K562 (cell line): ENCODE measurements around the gene PHLDA3. TPM values are rescaled to one million over a fixed set of nuclear protein-coding genes. Genes with fewer than 3 reads are reported as not detected.

Experiments
- FOSL1 ChIP-seq: fragments of 200-800 bp; sonication (Bioruptor generic); conservative IDR thresholded peaks from 2 replicates; pipeline ENCODE4 v1.6.1; 2016; ENCODE audit warnings: missing genetic modification characterization, missing compliant biosample characterization
- GATAD2A ChIP-seq: fragments of 450-650 bp; IDR thresholded peaks from 2 replicates; pipeline ENCODE4 v1.6.1; 2017
- HDGF ChIP-seq: fragments of 450-650 bp; IDR thresholded peaks from 2 replicates; pipeline ENCODE4 v1.6.1; 2016
- JUND ChIP-seq, 2 experiments: IDR thresholded peaks; 2 replicates in 1 of 2; 3 replicates in 1 of 2; pipeline ENCODE4 v1.6.1; 2011; ENCODE audit warnings: borderline replicate concordance in 2 of 2, low read depth in 2 of 2, low read length in 2 of 2, improper control_type of control experiment in 1 of 2, missing biosample characterization in 1 of 2, missing genetic modification characterization in 1 of 2, missing genetic modification reagents in 1 of 2
- MAZ ChIP-seq, 2 experiments: fragments of 450-650 bp in 1 of 2; sonication (generic) in 1 of 2; formaldehyde crosslinking; IDR thresholded peaks in 1 of 2; conservative IDR thresholded peaks in 1 of 2; 2 replicates each; pipeline versions ENCODE4 v1.4.0 to v1.5.0; 2020; ENCODE audit warnings: mild to moderate bottlenecking in 1 of 2, missing genetic modification reagents in 1 of 2
- NONO ChIP-seq, 2 experiments: fragments of 200-400 bp in 1 of 2; fragments of 450-650 bp in 1 of 2; formaldehyde crosslinking in 1 of 2; IDR thresholded peaks; 2 replicates each; pipeline ENCODE4 v1.6.1; 2017; ENCODE audit warnings: low read depth in 2 of 2, mild to moderate bottlenecking in 2 of 2, moderate library complexity in 2 of 2, low read length in 1 of 2
- NR1H2 ChIP-seq: sonication (generic); formaldehyde crosslinking; IDR thresholded peaks from 2 replicates; pipeline ENCODE4 v1.4.0; 2020; ENCODE audit warnings: mild to moderate bottlenecking, missing genetic modification reagents
- NUFIP1 ChIP-seq: fragments of 450-650 bp; IDR thresholded peaks from 2 replicates; pipeline ENCODE4 v1.6.1; 2018; ENCODE audit not compliant: partially characterized antibody
- POLR3G ChIP-seq: IDR thresholded peaks from 2 replicates; pipeline ENCODE4 v1.6.1; 2011; ENCODE audit not compliant: insufficient read length, insufficient replicate concordance; ENCODE audit errors: extremely low read depth
- SIN3B ChIP-seq: fragments of 450-650 bp; IDR thresholded peaks from 2 replicates; pipeline ENCODE4 v1.6.1; 2017; ENCODE audit warnings: low read depth, mild to moderate bottlenecking, moderate library complexity
- SMARCA5 ChIP-seq: fragments of 450-650 bp; IDR thresholded peaks from 2 replicates; pipeline ENCODE4 v1.6.1; 2016
- SUPT5H ChIP-seq: fragments of 450-650 bp; IDR thresholded peaks from 2 replicates; pipeline ENCODE4 v1.6.1; 2016
- TEAD2 ChIP-seq: fragments of 450-650 bp; IDR thresholded peaks from 2 replicates; pipeline ENCODE4 v1.6.1; 2016; ENCODE audit warnings: missing genetic modification characterization, control low read depth, missing compliant biosample characterization
- ZNF311 ChIP-seq: fragments of 250-450 bp; sonication (Bioruptor Pico); IDR thresholded peaks from 2 replicates; pipeline ENCODE4 v1.4.0; 2020; ENCODE audit warnings: mild to moderate bottlenecking, moderate library complexity
- ZNF431 ChIP-seq: sonication (generic); formaldehyde crosslinking; IDR thresholded peaks from 2 replicates; pipeline ENCODE4 v1.8.0; 2022; ENCODE audit warnings: mild to moderate bottlenecking, missing genetic modification reagents
- ZNF583 ChIP-seq: fragments of 250-450 bp; sonication (Bioruptor Pico); IDR thresholded peaks from 2 replicates; pipeline ENCODE4 v1.4.0; 2020
- ZNF780A ChIP-seq: fragments of 250-450 bp; sonication (Bioruptor Pico); IDR thresholded peaks from 2 replicates; pipeline ENCODE4 v1.5.0; 2021; ENCODE audit warnings: mild to moderate bottlenecking
- ZNF79 ChIP-seq: fragments of 250-450 bp; sonication (Bioruptor Pico); IDR thresholded peaks from 2 replicates; pipeline ENCODE4 v1.4.0; 2020; ENCODE audit warnings: low read depth, mild to moderate bottlenecking, moderate library complexity
- polyA plus RNA-seq, 8 experiments: library from polyadenylated mRNA; depleted of rRNA in 4 of 8; stranded (reverse) in 5 of 8; unstranded in 3 of 8; fragments of >200 nt; fragmentation: Nextera tagmentation in 2 of 8; fragmentation: Illumina TruSeq in 1 of 8; extraction: Ambion mirVana in 2 of 8; extraction: Trizol in 1 of 8; gene quantifications; 2 replicates each; pipeline versions ENCODE4 v1.2.1 to v1.2.3, GENCODE V29; 2011 to 2014; ENCODE audit warnings: inconsistent platforms in 1 of 8, missing spikeins in 1 of 8
- total RNA-seq, 7 experiments: library from RNA; depleted of rRNA in 6 of 7; stranded (reverse); fragments of >200 nt in 6 of 7; fragmentation: Illumina TruSeq in 2 of 7; extraction: Trizol in 2 of 7; gene quantifications; 2 replicates each; pipeline versions ENCODE4 v1.2.1 to v1.2.3, GENCODE V29; 2011 to 2021; ENCODE audit warnings: low replicate concordance in 1 of 7
- TF ChIP-seq, protein P1 (sequence below), 2 experiments: fragments of 450-650 bp; IDR thresholded peaks; 2 replicates each; pipeline ENCODE4 v1.6.1; 2016
- TF ChIP-seq, protein P2 (sequence below): sonication (generic); formaldehyde crosslinking; IDR thresholded peaks from 2 replicates; pipeline ENCODE4 v1.8.1; 2023; ENCODE audit warnings: mild to moderate bottlenecking, missing genetic modification reagents
- TF ChIP-seq, protein P3 (sequence below): fragments of 450-650 bp; formaldehyde crosslinking; IDR thresholded peaks from 2 replicates; pipeline ENCODE4 v1.4.0; 2022; ENCODE audit warnings: missing genetic modification characterization

PHLDA3 gene
- total and polyA plus RNA-seq, 9 of the 15 experiments (the other 6 are each of a cell fraction or from before 2014, with no cell fraction given): 0.11 to 0.27 TPM; not detected in 7

- TF ChIP-seq ZNF79 (no peak), ZNF431 (CRISPR knock-in tag) (no peak), ZNF583 (no peak), NR1H2 (CRISPR knock-in tag) (no peak), GATAD2A (no peak), JUND (IDR thresholded peaks at IDR 0.05; ENCODE audit: borderline replicate concordance, low read depth, low read length) (peak; percentile 97), JUND (tag; IDR thresholded peaks at IDR 0.05; ENCODE audit: borderline replicate concordance, low read depth, low read length) (peak; percentile 95; the same call in 2 of the 3 replicates), ZNF780A (CRISPR knock-in tag) (no peak), HDGF (peak; percentile 55; the same call in 1 of the 2 replicates), NONO (IDR thresholded peaks at IDR 0.05; ENCODE audit: low read depth in 2 of 2, low read length in 1 of 2) (no peak), FOSL1 (tag) (peak; percentile 96), SUPT5H (no peak), ZNF311 (CRISPR knock-in tag) (no peak), NUFIP1 (no peak), MAZ (CRISPR knock-in tag; conservative IDR thresholded peaks at IDR 0.05 in 1 of 2, IDR thresholded peaks at IDR 0.05 in 1 of 2) (peak; percentile 82), SMARCA5 (no peak), SIN3B (no peak), POLR3G (no peak), TEAD2 (tag) (no peak)
- TF ChIP-seq, protein P1, sequence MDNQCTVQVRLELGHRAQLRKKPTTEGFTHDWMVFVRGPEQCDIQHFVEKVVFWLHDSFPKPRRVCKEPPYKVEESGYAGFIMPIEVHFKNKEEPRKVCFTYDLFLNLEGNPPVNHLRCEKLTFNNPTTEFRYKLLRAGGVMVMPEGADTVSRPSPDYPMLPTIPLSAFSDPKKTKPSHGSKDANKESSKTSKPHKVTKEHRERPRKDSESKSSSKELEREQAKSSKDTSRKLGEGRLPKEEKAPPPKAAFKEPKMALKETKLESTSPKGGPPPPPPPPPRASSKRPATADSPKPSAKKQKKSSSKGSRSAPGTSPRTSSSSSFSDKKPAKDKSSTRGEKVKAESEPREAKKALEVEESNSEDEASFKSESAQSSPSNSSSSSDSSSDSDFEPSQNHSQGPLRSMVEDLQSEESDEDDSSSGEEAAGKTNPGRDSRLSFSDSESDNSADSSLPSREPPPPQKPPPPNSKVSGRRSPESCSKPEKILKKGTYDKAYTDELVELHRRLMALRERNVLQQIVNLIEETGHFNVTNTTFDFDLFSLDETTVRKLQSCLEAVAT (IDR thresholded peaks at IDR 0.05): peak in 1 of 2 experiments; percentile 68; a peak in 2 of 4 replicates
- TF ChIP-seq, protein P2, sequence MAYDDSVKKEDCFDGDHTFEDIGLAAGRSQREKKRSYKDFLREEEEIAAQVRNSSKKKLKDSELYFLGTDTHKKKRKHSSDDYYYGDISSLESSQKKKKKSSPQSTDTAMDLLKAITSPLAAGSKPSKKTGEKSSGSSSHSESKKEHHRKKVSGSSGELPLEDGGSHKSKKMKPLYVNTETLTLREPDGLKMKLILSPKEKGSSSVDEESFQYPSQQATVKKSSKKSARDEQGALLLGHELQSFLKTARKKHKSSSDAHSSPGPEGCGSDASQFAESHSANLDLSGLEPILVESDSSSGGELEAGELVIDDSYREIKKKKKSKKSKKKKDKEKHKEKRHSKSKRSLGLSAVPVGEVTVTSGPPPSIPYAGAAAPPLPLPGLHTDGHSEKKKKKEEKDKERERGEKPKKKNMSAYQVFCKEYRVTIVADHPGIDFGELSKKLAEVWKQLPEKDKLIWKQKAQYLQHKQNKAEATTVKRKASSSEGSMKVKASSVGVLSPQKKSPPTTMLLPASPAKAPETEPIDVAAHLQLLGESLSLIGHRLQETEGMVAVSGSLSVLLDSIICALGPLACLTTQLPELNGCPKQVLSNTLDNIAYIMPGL (CRISPR knock-in tag): no peak
- TF ChIP-seq, protein P3, sequence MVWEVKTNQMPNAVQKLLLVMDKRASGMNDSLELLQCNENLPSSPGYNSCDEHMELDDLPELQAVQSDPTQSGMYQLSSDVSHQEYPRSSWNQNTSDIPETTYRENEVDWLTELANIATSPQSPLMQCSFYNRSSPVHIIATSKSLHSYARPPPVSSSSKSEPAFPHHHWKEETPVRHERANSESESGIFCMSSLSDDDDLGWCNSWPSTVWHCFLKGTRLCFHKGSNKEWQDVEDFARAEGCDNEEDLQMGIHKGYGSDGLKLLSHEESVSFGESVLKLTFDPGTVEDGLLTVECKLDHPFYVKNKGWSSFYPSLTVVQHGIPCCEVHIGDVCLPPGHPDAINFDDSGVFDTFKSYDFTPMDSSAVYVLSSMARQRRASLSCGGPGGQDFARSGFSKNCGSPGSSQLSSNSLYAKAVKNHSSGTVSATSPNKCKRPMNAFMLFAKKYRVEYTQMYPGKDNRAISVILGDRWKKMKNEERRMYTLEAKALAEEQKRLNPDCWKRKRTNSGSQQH (CRISPR knock-in tag): peak; percentile 83
These were observed 7.1 kb downstream of the PHLDA3 start (continued) for GRCh38 chr1:201461645-201462441.
